WTC11 (cell line): ENCODE data around the gene PKP2. TPM values are rescaled to one million over a fixed set of nuclear protein-coding genes. Genes with fewer than 3 reads are reported as not detected.

Source experiments
- ATAC-seq: fragments of 200-7000 bp; cut with Tn5 transposase; 2 replicates; pipeline ENCODE4 v1.10.0; 2021; ENCODE audit warnings: mild to moderate bottlenecking, moderate library complexity
- CTCF ChIA-PET: fragments of 300-600 bp; sonication (Branson Sonifier 250); formaldehyde crosslinking; loops from one replicate; lab custom pipeline; 2021; ENCODE audit warnings: antibody characterized with exemption; lab: Charles Lee
- POLR2A ChIA-PET: fragments of 350-600 bp; sonication (Branson Sonifier 250); formaldehyde crosslinking; loops from one replicate; lab custom pipeline; 2021; ENCODE audit warnings: antibody characterized with exemption; lab: Charles Lee
- DNase-seq: peaks from one replicate; pipeline ENCODE4 v3.0.0; 2021; ENCODE audit warnings: low spot score
- H3K27ac Mint-ChIP-seq: 2 replicates; pipeline ENCODE4 v1.8.0; 2021; ENCODE audit warnings: mixed read lengths
- H3K27me3 Mint-ChIP-seq: 2 replicates; pipeline ENCODE4 v1.8.0; 2021; ENCODE audit warnings: low read depth, mild to moderate bottlenecking, moderate library complexity, mixed read lengths
- H3K36me3 Mint-ChIP-seq: 2 replicates; pipeline ENCODE4 v1.8.0; 2021; ENCODE audit warnings: mixed read lengths
- H3K4me1 Mint-ChIP-seq: 2 replicates; pipeline ENCODE4 v1.8.0; 2022; ENCODE audit warnings: mixed read lengths
- H3K4me3 Mint-ChIP-seq: 2 replicates; pipeline ENCODE4 v1.8.0; 2021; ENCODE audit warnings: mild to moderate bottlenecking, moderate library complexity, mixed read lengths
- H3K9me3 Mint-ChIP-seq: 2 replicates; pipeline ENCODE4 v1.8.0; 2021; ENCODE audit warnings: mixed read lengths
- E2F4 ChIP-seq: sonication (generic); formaldehyde crosslinking; IDR thresholded peaks from 2 replicates; pipeline ENCODE4 v1.8.1; 2022; ENCODE audit warnings: low read depth, mild to moderate bottlenecking, moderate library complexity, missing genetic modification reagents, borderline replicate concordance
- ERG ChIP-seq: fragments of 250-450 bp; sonication (Bioruptor Pico); IDR thresholded peaks from 2 replicates; pipeline ENCODE4 v1.8.0; 2021; ENCODE audit warnings: mild to moderate bottlenecking
- ETV6 ChIP-seq: sonication (generic); formaldehyde crosslinking; IDR thresholded peaks from 2 replicates; pipeline ENCODE4 v1.8.1; 2022; ENCODE audit warnings: mild to moderate bottlenecking, missing genetic modification reagents
- FOXJ3 ChIP-seq: sonication (generic); formaldehyde crosslinking; IDR thresholded peaks from 2 replicates; pipeline ENCODE4 v1.9.0; 2021; ENCODE audit warnings: missing genetic modification reagents, mild to moderate bottlenecking, borderline replicate concordance
- FOXK1 ChIP-seq: sonication (generic); formaldehyde crosslinking; IDR thresholded peaks from 2 replicates; pipeline ENCODE4 v1.8.0; 2022; ENCODE audit warnings: mild to moderate bottlenecking, moderate library complexity, missing genetic modification reagents
- FOXP1 ChIP-seq: sonication (generic); formaldehyde crosslinking; IDR thresholded peaks from 2 replicates; pipeline ENCODE4 v1.8.0; 2022; ENCODE audit warnings: missing genetic modification reagents, mild to moderate bottlenecking, moderate library complexity, borderline replicate concordance
- IRF1 ChIP-seq: sonication (generic); formaldehyde crosslinking; IDR thresholded peaks from 2 replicates; pipeline ENCODE4 v1.8.0; 2023; ENCODE audit warnings: missing genetic modification reagents
- JUN ChIP-seq: sonication (generic); formaldehyde crosslinking; IDR thresholded peaks from 2 replicates; pipeline ENCODE4 v1.8.0; 2023; ENCODE audit warnings: mild to moderate bottlenecking, missing genetic modification reagents
- MLX ChIP-seq: sonication (generic); formaldehyde crosslinking; IDR thresholded peaks from 2 replicates; pipeline ENCODE4 v1.8.1; 2023; ENCODE audit warnings: mild to moderate bottlenecking, missing genetic modification reagents, moderate library complexity
- MYBL2 ChIP-seq: sonication (generic); formaldehyde crosslinking; IDR thresholded peaks from 2 replicates; pipeline ENCODE4 v1.8.1; 2023; ENCODE audit warnings: mild to moderate bottlenecking, moderate library complexity, missing genetic modification reagents
- TCF7 ChIP-seq: sonication (generic); formaldehyde crosslinking; IDR thresholded peaks from 2 replicates; pipeline ENCODE4 v1.8.0; 2022; ENCODE audit warnings: mild to moderate bottlenecking, low read depth, missing genetic modification reagents, moderate library complexity
- TEAD1 ChIP-seq: sonication (generic); formaldehyde crosslinking; IDR thresholded peaks from 2 replicates; pipeline ENCODE4 v1.8.0; 2022; ENCODE audit warnings: mild to moderate bottlenecking, missing genetic modification reagents
- ZNF121 ChIP-seq: sonication (generic); formaldehyde crosslinking; IDR thresholded peaks from 2 replicates; pipeline ENCODE4 v1.8.0; 2023; ENCODE audit warnings: missing genetic modification reagents
- ZNF281 ChIP-seq: sonication (generic); formaldehyde crosslinking; IDR thresholded peaks from 2 replicates; pipeline ENCODE4 v1.8.0; 2023; ENCODE audit warnings: mild to moderate bottlenecking, missing genetic modification reagents
- ZNF396 ChIP-seq: fragments of 250-450 bp; sonication (Bioruptor Pico); IDR thresholded peaks from 2 replicates; pipeline ENCODE4 v1.8.0; 2021; ENCODE audit warnings: mild to moderate bottlenecking, moderate library complexity, borderline replicate concordance
- ZNF423 ChIP-seq: fragments of 250-450 bp; sonication (Bioruptor Pico); IDR thresholded peaks from 2 replicates; pipeline ENCODE4 v2.1.2; 2022; ENCODE audit warnings: mild to moderate bottlenecking, moderate library complexity
- ZSCAN18 ChIP-seq: fragments of 250-450 bp; sonication (Bioruptor Pico); IDR thresholded peaks from 2 replicates; pipeline ENCODE4 v2.1.2; 2022; ENCODE audit warnings: mild to moderate bottlenecking, moderate library complexity
- total RNA-seq: library from RNA; stranded (reverse); gene quantifications from 3 replicates; pipeline ENCODE4 v1.2.3, GENCODE V29; 2021

The PKP2 gene
- total RNA-seq, 1 experiment from 2014 or later, result 22.0 TPM

- CTCF ChIA-PET, result interaction anchor here (0.6 to 1.6 kb wide), 5 partner anchors 10 to 476 kb away, joined by 3 to 8 read pairs (median 3); partner anchors contain the start of genes PKP2 and YARS2
- peak; percentile 69 for ATAC-seq
Observed at GRCh38 chr12:32885831-32886230, 10.7 kb downstream of the PKP2 start.

GRCh38 chr12:32884962-32885361, 11.6 kb downstream of the PKP2 start:
- TF ChIP-seq MYBL2 (CRISPR knock-in tag) (no peak), ZNF396 (CRISPR knock-in tag) (no peak), E2F4 (CRISPR knock-in tag) (no peak), ZSCAN18 (CRISPR knock-in tag) (no peak), FOXK1 (no peak)
- TF ChIP-seq, all 79 proteins: peak for 0
- DNase-seq (no peak), ATAC-seq (no peak)
- CTCF ChIA-PET, result interaction anchor here (1.6 kb wide), 1 partner anchor 130 kb away, joined by 8 read pairs; the partner anchor contains the start of gene YARS2
- Mint-ChIP-seq H3K4me1 (peaks cover 39% of the 10 kb centered on the region), H3K27ac (no peak overlapping the region; the same call in 1 of the 2 replicates), H3K9me3 (no peaks in the 10 kb centered on the region), H3K36me3 (0 out of 2 replicates have a peak, but pooled peaks cover 3% of the 10 kb centered on the region), H3K4me3 (no peak overlapping the region), H3K27me3 (no peaks in the 10 kb centered on the region)
- POLR2A ChIA-PET, result no interaction called here

More at GRCh38 chr12:32885831-32886230, 10.7 kb downstream of the PKP2 start:
- peaks cover 35% of the 10 kb centered on the region for H3K4me1 Mint-ChIP-seq
- H3K27me3 Mint-ChIP-seq, result no peaks in the 10 kb centered on the region
- 0 out of 2 replicates have a peak overlapping the region, but pooled peaks have one; percentile 62 for H3K27ac Mint-ChIP-seq
- peak overlapping the region; percentile 12; the same call in 1 of the 2 replicates for H3K4me3 Mint-ChIP-seq
- POLR2A ChIA-PET, result no interaction called here
- TF ChIP-seq ZNF423, result no peak
- TF ChIP-seq ZSCAN18 (CRISPR knock-in tag), result no peak
- TF ChIP-seq JUN (CRISPR knock-in tag), result no peak
- no peak for TF ChIP-seq TEAD1 (CRISPR knock-in tag)
- no peak for TF ChIP-seq FOXJ3 (CRISPR knock-in tag)
- TF ChIP-seq ZNF281 (CRISPR knock-in tag), result no peak
- no peak for TF ChIP-seq IRF1 (CRISPR knock-in tag)
- TF ChIP-seq MLX (CRISPR knock-in tag), result no peak
- TF ChIP-seq TCF7 (CRISPR knock-in tag), result no peak
- TF ChIP-seq ZNF121 (CRISPR knock-in tag), result no peak
- TF ChIP-seq ETV6 (CRISPR knock-in tag), result no peak
- TF ChIP-seq ERG (CRISPR knock-in tag), result no peak
- TF ChIP-seq FOXP1 (CRISPR knock-in tag), result no peak
- H3K9me3 Mint-ChIP-seq, result no peaks in the 10 kb centered on the region
- 0 out of 2 replicates have a peak, but pooled peaks cover 3% of the 10 kb centered on the region for H3K36me3 Mint-ChIP-seq
- no peak for DNase-seq
